Mesendoderm (in vitro differentiated cells): ENCODE measurements around the gene TNKS2.
A peak's percentile ranks its signal among the peaks of the same experiment; 100 is the strongest.

Source experiments
- DNase-seq: peaks from one replicate; pipeline ENCODE4 v3.0.0; 2013
- H2AK5ac ChIP-seq: 2 replicates; pipeline ENCODE4 v1.6.1; 2013; ENCODE audit warnings: low read length, inconsistent platforms
- H2BK120ac ChIP-seq: 2 replicates; pipeline ENCODE4 v1.6.1; 2013; ENCODE audit warnings: low read depth, mild to moderate bottlenecking, low read length, moderate library complexity, mixed read lengths
- H2BK15ac ChIP-seq: replicated peaks from 2 replicates; pipeline ENCODE4 v1.6.1; 2013; ENCODE audit warnings: low read depth, mild to moderate bottlenecking, moderate library complexity
- H2BK5ac ChIP-seq: 2 replicates; pipeline ENCODE4 v1.6.1; 2013; ENCODE audit warnings: low read length, inconsistent platforms
- H3K18ac ChIP-seq: 2 replicates; pipeline ENCODE4 v1.6.1; 2013; ENCODE audit warnings: mild to moderate bottlenecking, low read length, mixed read lengths
- H3K23ac ChIP-seq: one replicate; pipeline ENCODE4 v1.6.1; 2013; ENCODE audit warnings: low read length
- H3K27ac ChIP-seq: 2 replicates; pipeline ENCODE4 v1.5.1; 2013; ENCODE audit warnings: low read depth, mild to moderate bottlenecking, inconsistent platforms, low read length, moderate library complexity
- H3K27me3 ChIP-seq: 2 replicates; pipeline ENCODE4 v1.6.1; 2013; ENCODE audit warnings: low read length, control low read depth, mild to moderate bottlenecking, inconsistent platforms; ENCODE audit not compliant: insufficient read depth, poor library complexity
- H3K36me3 ChIP-seq: 2 replicates; pipeline ENCODE4 v1.6.1; 2013; ENCODE audit warnings: low read length, inconsistent platforms; ENCODE audit not compliant: control insufficient read depth, insufficient read depth
- H3K4ac ChIP-seq: one replicate; pipeline ENCODE4 v1.6.1; 2013; ENCODE audit warnings: low read depth, mild to moderate bottlenecking, low read length, moderate library complexity
- H3K4me1 ChIP-seq: 2 replicates; pipeline ENCODE4 v1.6.1; 2013; ENCODE audit warnings: low read depth, low read length, inconsistent platforms; ENCODE audit not compliant: control insufficient read depth
- H3K4me2 ChIP-seq: 2 replicates; pipeline ENCODE4 v1.6.1; 2013; ENCODE audit warnings: low read length
- H3K4me3 ChIP-seq: 2 replicates; pipeline ENCODE4 v1.5.1; 2013; ENCODE audit warnings: mild to moderate bottlenecking, low read length
- H3K56ac ChIP-seq: one replicate; pipeline ENCODE4 v1.6.1; 2013; ENCODE audit warnings: low read length
- H3K79me1 ChIP-seq: 2 replicates; pipeline ENCODE4 v1.6.1; 2013; ENCODE audit warnings: low read length, inconsistent platforms
- H3K79me2 ChIP-seq: 2 replicates; pipeline ENCODE4 v1.6.1; 2013; ENCODE audit warnings: mild to moderate bottlenecking, low read length; ENCODE audit not compliant: control insufficient read depth, insufficient read depth
- H3K9ac ChIP-seq: 2 replicates; pipeline ENCODE4 v1.6.1; 2013; ENCODE audit warnings: low read length, inconsistent platforms
- H4K5ac ChIP-seq: one replicate; pipeline ENCODE4 v1.6.1; 2013; ENCODE audit warnings: low read length
- H4K8ac ChIP-seq: one replicate; pipeline ENCODE4 v1.6.1; 2013; ENCODE audit warnings: low read depth, mild to moderate bottlenecking, control low read depth, low read length, moderate library complexity
- WGBS: extraction: QIAGEN DNeasy Blood & Tissue Kit; methylation state at CpG from one replicate; pipeline ENCODE4 v1.1.7; 2013; ENCODE audit warnings: low lambda C conversion rate, missing lambda C conversion rate; ENCODE audit not compliant: insufficient coverage; ENCODE audit errors: extremely low coverage; 5-methylcytosine and 5-hydroxymethylcytosine counted together

TNKS2 gene

DNA sequence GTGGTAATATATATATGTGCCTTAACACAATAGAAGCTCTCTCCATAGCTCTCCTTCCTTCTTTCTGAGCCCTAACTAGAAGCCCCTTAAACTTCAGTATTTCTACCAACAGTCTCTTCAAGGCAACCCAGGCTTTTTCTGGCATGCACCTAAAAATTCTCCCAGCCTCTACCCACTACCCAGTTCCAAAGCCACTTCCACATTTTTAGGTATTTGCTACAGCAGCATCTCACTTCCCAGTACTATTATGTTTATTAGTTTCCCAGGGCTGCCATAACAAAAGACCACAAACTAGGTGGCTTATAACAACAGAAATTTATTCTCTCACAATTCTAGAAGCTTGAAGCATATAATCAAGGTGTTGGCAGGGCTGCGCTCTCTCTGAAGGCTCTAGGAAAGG, 15.7 kb upstream of the TNKS2 start:
- no peak for DNase-seq
- WGBS, result no CpG with 5 or more reads among the region's 1 CpG
- no peak overlapping the region for H3K4me3 ChIP-seq
- no peak overlapping the region for H3K9ac ChIP-seq
- H3K79me1 ChIP-seq, result no peaks in the 10 kb centered on the region
- no peak overlapping the region for H3K18ac ChIP-seq
- no peak overlapping the region for H4K5ac ChIP-seq
- H3K27me3 ChIP-seq, result no peaks in the 10 kb centered on the region
- no peak overlapping the region for H3K27ac ChIP-seq
- no peak overlapping the region for H3K4ac ChIP-seq
- H3K79me2 ChIP-seq, result no peaks in the 10 kb centered on the region
- H3K56ac ChIP-seq, result no peak overlapping the region
- H2AK5ac ChIP-seq, result no peak overlapping the region
- no peak overlapping the region for H2BK15ac ChIP-seq
- H2BK5ac ChIP-seq, result no peak overlapping the region
- no peak overlapping the region for H3K23ac ChIP-seq
- H3K4me2 ChIP-seq, result no peak overlapping the region
- no peaks in the 10 kb centered on the region for H3K4me1 ChIP-seq
- no peaks in the 10 kb centered on the region for H3K36me3 ChIP-seq
- H2BK120ac ChIP-seq, result no peak overlapping the region
- H4K8ac ChIP-seq, result no peak overlapping the region

DNA sequence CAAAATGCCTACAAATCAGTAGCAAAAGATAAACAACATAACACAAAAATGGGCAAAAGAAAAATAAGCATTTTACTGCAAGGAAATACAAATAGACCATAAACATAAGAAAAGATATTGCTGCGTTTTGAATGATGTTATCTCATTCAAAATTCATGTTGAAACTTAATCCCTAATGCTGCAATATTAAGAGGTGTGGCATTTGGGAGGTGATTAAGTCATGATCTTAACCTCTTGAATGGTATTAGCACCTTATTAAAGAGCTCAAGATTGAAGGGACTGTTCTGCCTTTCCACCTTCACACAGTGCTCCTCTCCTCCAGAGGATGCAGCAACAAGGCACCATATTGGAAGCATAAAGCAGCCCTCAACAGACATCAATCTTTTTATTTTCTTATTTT, 12.4 kb upstream of the TNKS2 start:
- Histone ChIP-seq H2AK5ac (no peak overlapping the region), H3K23ac (no peak overlapping the region), H4K5ac (no peak overlapping the region), H3K4me1 (peaks cover 2% of the 10 kb centered on the region), H2BK5ac (no peak overlapping the region), H3K56ac (no peak overlapping the region), H3K27ac (no peak overlapping the region), H3K9ac (no peak overlapping the region), H3K4me2 (no peak overlapping the region), H2BK15ac (no peak overlapping the region), H3K36me3 (no peaks in the 10 kb centered on the region), H3K27me3 (no peaks in the 10 kb centered on the region), H2BK120ac (no peak overlapping the region), H3K79me1 (no peaks in the 10 kb centered on the region), H3K79me2 (no peaks in the 10 kb centered on the region), H3K4me3 (no peak overlapping the region), H3K18ac (no peak overlapping the region), H3K4ac (no peak overlapping the region), H4K8ac (no peak overlapping the region)
- no peak for DNase-seq
- no CpG with 5 or more reads among the region's 1 CpG for WGBS

- peaks cover 2% of the 10 kb centered on the region for H3K4me1 ChIP-seq
- H3K9ac ChIP-seq, result no peak overlapping the region
- H3K79me2 ChIP-seq, result no peaks in the 10 kb centered on the region
- no peak overlapping the region for H2AK5ac ChIP-seq
- no peak for DNase-seq
- no peaks in the 10 kb centered on the region for H3K36me3 ChIP-seq
- H4K8ac ChIP-seq, result no peak overlapping the region
- H3K56ac ChIP-seq, result no peak overlapping the region
- H2BK120ac ChIP-seq, result no peak overlapping the region
- no peaks in the 10 kb centered on the region for H3K27me3 ChIP-seq
- H3K23ac ChIP-seq, result no peak overlapping the region
- H3K27ac ChIP-seq, result no peak overlapping the region
- no peak overlapping the region for H2BK5ac ChIP-seq
- no peak overlapping the region for H3K4me3 ChIP-seq
- H3K18ac ChIP-seq, result no peak overlapping the region
- H3K4ac ChIP-seq, result no peak overlapping the region
- H4K5ac ChIP-seq, result no peak overlapping the region
- no peaks in the 10 kb centered on the region for H3K79me1 ChIP-seq
- no peak overlapping the region for H3K4me2 ChIP-seq
- H2BK15ac ChIP-seq, result no peak overlapping the region
- WGBS, result no CpG with 5 or more reads among the region's 2 CpGs
These were observed 11.0 kb upstream of the TNKS2 start for GRCh38 chr10:91787258-91787657.

- Histone ChIP-seq H3K79me1 (no peaks in the 10 kb centered on the region), H3K36me3 (no peaks in the 10 kb centered on the region), H3K4ac (no peak overlapping the region), H3K4me1 (peaks cover 2% of the 10 kb centered on the region), H2BK120ac (no peak overlapping the region), H3K79me2 (no peaks in the 10 kb centered on the region), H3K27me3 (no peaks in the 10 kb centered on the region), H2BK15ac (no peak overlapping the region), H4K8ac (no peak overlapping the region), H3K23ac (no peak overlapping the region), H3K27ac (no peak overlapping the region), H3K56ac (no peak overlapping the region), H3K18ac (no peak overlapping the region), H4K5ac (no peak overlapping the region), H2AK5ac (no peak overlapping the region), H3K4me2 (no peak overlapping the region), H2BK5ac (no peak overlapping the region), H3K9ac (no peak overlapping the region), H3K4me3 (no peak overlapping the region)
- DNase-seq, result no peak
- WGBS, result no CpG with 5 or more reads among the region's 2 CpGs
These were observed 10.4 kb upstream of the TNKS2 start for GRCh38 chr10:91787810-91788209.

- Histone ChIP-seq H3K79me2 (no peaks in the 10 kb centered on the region), H3K79me1 (no peaks in the 10 kb centered on the region), H4K5ac (no peak overlapping the region), H3K18ac (no peak overlapping the region), H2AK5ac (no peak overlapping the region), H4K8ac (no peak overlapping the region), H3K56ac (no peak overlapping the region), H3K4me2 (no peak overlapping the region), H3K4me1 (peaks cover 2% of the 10 kb centered on the region), H3K27me3 (no peaks in the 10 kb centered on the region), H3K4me3 (no peak overlapping the region), H3K4ac (no peak overlapping the region), H2BK5ac (no peak overlapping the region), H3K9ac (no peak overlapping the region), H2BK15ac (no peak overlapping the region), H3K36me3 (no peaks in the 10 kb centered on the region), H3K27ac (no peak overlapping the region), H3K23ac (no peak overlapping the region), H2BK120ac (no peak overlapping the region)
- WGBS, result no CpG with 5 or more reads among the region's 5 CpGs
- no peak for DNase-seq
These were observed 9.7 kb upstream of the TNKS2 start for GRCh38 chr10:91788527-91788926.

DNA sequence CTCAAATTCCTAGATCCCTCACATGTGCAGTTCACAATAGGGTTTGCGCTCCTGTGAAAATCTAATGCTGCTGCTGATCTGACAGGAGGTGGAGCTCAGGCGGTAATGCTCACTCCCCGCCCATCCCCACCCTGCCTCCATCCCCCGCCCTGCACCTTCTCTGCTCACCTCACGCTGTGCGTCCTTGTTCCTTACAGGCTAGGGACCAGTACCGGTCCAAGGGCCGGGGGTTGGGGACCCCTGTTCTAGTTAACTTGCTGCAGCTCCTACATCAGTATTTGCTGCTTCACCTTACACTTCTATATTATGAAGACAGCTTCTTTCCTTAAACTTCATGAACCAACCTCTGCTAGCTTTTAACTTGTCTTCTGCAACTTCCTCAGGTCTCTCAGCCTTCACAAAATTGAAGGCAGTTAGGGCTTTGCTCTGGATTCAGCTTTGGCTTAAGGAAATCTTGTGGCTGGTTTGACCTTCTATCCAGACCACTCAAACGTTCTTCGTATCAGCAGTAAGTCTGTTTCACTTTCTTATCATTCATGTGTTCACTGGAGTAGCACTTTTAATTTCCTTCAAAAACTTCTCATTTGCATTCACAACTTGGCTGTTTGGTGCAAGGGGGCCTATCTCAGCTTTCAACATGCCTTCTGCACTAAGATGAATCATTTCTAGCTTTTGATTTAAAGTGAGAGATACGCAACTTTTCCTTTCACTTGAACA, 1.7 kb upstream of the TNKS2 start:
- DNase-seq, result peak; percentile 39
- H3K27ac ChIP-seq, result no peak overlapping the region

More for the DNA sequence above, 1.7 kb upstream of the TNKS2 start:
- H2BK15ac ChIP-seq, result no peak overlapping the region
- H2AK5ac ChIP-seq, result no peak overlapping the region
- H3K23ac ChIP-seq, result no peak overlapping the region
- H3K4me1 ChIP-seq, result peaks cover 2% of the 10 kb centered on the region
- no peak overlapping the region for H4K8ac ChIP-seq
- H3K4me2 ChIP-seq, result no peak overlapping the region
- H3K4me3 ChIP-seq, result no peak overlapping the region
- no peak overlapping the region for H2BK120ac ChIP-seq
- WGBS, result no CpG with 5 or more reads among the region's 11 CpGs
- H3K79me1 ChIP-seq, result no peaks in the 10 kb centered on the region
- H3K79me2 ChIP-seq, result peaks cover 29% of the 10 kb centered on the region
- H4K5ac ChIP-seq, result no peak overlapping the region
- H3K56ac ChIP-seq, result peak overlapping the region; percentile 42
- H3K36me3 ChIP-seq, result no peaks in the 10 kb centered on the region
- peak overlapping the region; percentile 16 for H3K4ac ChIP-seq
- no peak overlapping the region for H2BK5ac ChIP-seq
- peak overlapping the region; percentile 7 for H3K9ac ChIP-seq
- no peaks in the 10 kb centered on the region for H3K27me3 ChIP-seq
- H3K18ac ChIP-seq, result no peak overlapping the region
